SK-N-SH (cell line): ENCODE data around the gene PRRX1. TPM values are rescaled to one million over a fixed set of nuclear protein-coding genes. Genes with fewer than 3 reads are reported as not detected.

Experiments used
- CTCF ChIA-PET: fragments of 300-600, 350-600 bp; formaldehyde crosslinking; extraction: SDS; loops from one replicate; lab custom pipeline; 2021; lab: Yijun Ruan, JAX
- POLR2A ChIA-PET: fragments of 350-600 bp; sonication (Branson Sonifier 250); formaldehyde crosslinking; extraction: SDS; loops from one replicate; lab custom pipeline; 2020; ENCODE audit warnings: antibody characterized with exemption, inconsistent platforms; lab: Yijun Ruan, JAX
- DNase-seq: peaks from one replicate; pipeline ENCODE4 v3.0.0; 2012
- H2AFZ ChIP-seq: fragments of 200-600 bp; sonication (generic); 2 replicates; pipeline ENCODE4 v1.8.1; 2016; ENCODE audit warnings: antibody characterized with exemption, mild to moderate bottlenecking, low read depth
- H3F3A ChIP-seq: fragments of 200-600 bp; sonication (generic); replicated peaks from 2 replicates; pipeline ENCODE3; 2016; ENCODE audit warnings: antibody characterized with exemption, mild to moderate bottlenecking; ENCODE audit not compliant: insufficient read depth
- H3K27ac ChIP-seq, 2 experiments: fragments of 200-500 bp in 1 of 2; fragments of 200-600 bp in 1 of 2; sonication (Bioruptor generic) in 1 of 2; sonication (generic), shearing (Covaris generic) in 1 of 2; 2 replicates each; pipeline versions ENCODE4 v1.5.1 to v1.6.1; 2014 to 2016; ENCODE audit warnings: low read depth in 2 of 2, inconsistent platforms in 1 of 2, low read length in 1 of 2, mild to moderate bottlenecking in 1 of 2, mixed read lengths in 1 of 2
- H3K27me3 ChIP-seq: fragments of 200-600 bp; sonication (generic), shearing (Covaris generic); 2 replicates; pipeline ENCODE4 v1.6.1; 2016; ENCODE audit warnings: mixed run types; ENCODE audit not compliant: insufficient read depth
- H3K36me3 ChIP-seq, 2 experiments: fragments of 200-500 bp in 1 of 2; fragments of 200-600 bp in 1 of 2; sonication (Bioruptor generic) in 1 of 2; sonication (generic) in 1 of 2; replicated peaks in 1 of 2; 2 replicates each; pipeline versions ENCODE3 to v1.5.1; 2014 to 2016; ENCODE audit warnings: low read length in 1 of 2, mild to moderate bottlenecking in 1 of 2; ENCODE audit not compliant: insufficient read depth in 2 of 2, control insufficient read depth in 1 of 2
- H3K4me1 ChIP-seq, 2 experiments: fragments of 200-500 bp in 1 of 2; fragments of 200-600 bp in 1 of 2; sonication (Bioruptor generic) in 1 of 2; sonication (generic), shearing (Covaris generic) in 1 of 2; 2 replicates each; pipeline versions ENCODE4 v1.5.1 to v1.6.1; 2014 to 2016; ENCODE audit warnings: low read depth in 1 of 2, low read length in 1 of 2, mixed run types in 1 of 2; ENCODE audit not compliant: insufficient read depth in 2 of 2, control insufficient read depth in 1 of 2
- H3K4me2 ChIP-seq: fragments of 200-600 bp; sonication (generic), shearing (Covaris generic); 2 replicates; pipeline ENCODE4 v1.6.1; 2017; ENCODE audit warnings: mixed run types
- H3K4me3 ChIP-seq, 2 experiments: fragments of 200-500 bp in 1 of 2; fragments of 200-600 bp in 1 of 2; sonication (Bioruptor generic) in 1 of 2; sonication (generic), shearing (Covaris generic) in 1 of 2; 2 replicates each; pipeline versions ENCODE4 v1.5.1 to v1.8.1; 2014 to 2016; ENCODE audit warnings: low read depth in 2 of 2, inconsistent platforms in 1 of 2, low read length in 1 of 2, mild to moderate bottlenecking in 1 of 2, mixed read lengths in 1 of 2, moderate library complexity in 1 of 2
- H3K79me2 ChIP-seq: fragments of 200-600 bp; sonication (generic); 2 replicates; pipeline ENCODE4 v1.8.1; 2017; ENCODE audit warnings: mild to moderate bottlenecking; ENCODE audit not compliant: insufficient read depth
- H3K9ac ChIP-seq: fragments of 200-600 bp; sonication (generic); 2 replicates; pipeline ENCODE4 v1.6.1; 2017; ENCODE audit warnings: mixed run types
- H3K9me2 ChIP-seq: fragments of 200-600 bp; sonication (generic); 2 replicates; pipeline ENCODE4 v1.6.1; 2017; ENCODE audit warnings: mixed run types
- H3K9me3 ChIP-seq: fragments of 200-600 bp; sonication (generic); 2 replicates; pipeline ENCODE4 v1.6.1; 2017; ENCODE audit warnings: mixed run types, mild to moderate bottlenecking, moderate library complexity
- H4K20me1 ChIP-seq: fragments of 200-600 bp; sonication (generic); 2 replicates; pipeline ENCODE4 v1.6.1; 2017; ENCODE audit warnings: mild to moderate bottlenecking, mixed run types; ENCODE audit not compliant: insufficient read depth
- CHD2 ChIP-seq: fragments of 150-350 bp; IDR thresholded peaks from 2 replicates; pipeline ENCODE4 v1.6.1; 2018; ENCODE audit warnings: low read length; ENCODE audit not compliant: partially characterized antibody
- EZH2phosphoT487 ChIP-seq: fragments of 200-600 bp; sonication (generic); IDR thresholded peaks from 2 replicates; pipeline ENCODE4 v1.6.1; 2017; ENCODE audit warnings: low read depth, mixed run types, mild to moderate bottlenecking, antibody characterized with exemption, moderate library complexity, borderline replicate concordance
- FOSL2 ChIP-seq: IDR thresholded peaks from 2 replicates; pipeline ENCODE4 v1.4.0; 2012; ENCODE audit warnings: low read depth, mild to moderate bottlenecking, moderate library complexity, borderline replicate concordance
- GATA2 ChIP-seq: sonication (generic); formaldehyde crosslinking; IDR thresholded peaks from 2 replicates; pipeline ENCODE4 v1.5.0; 2020; ENCODE audit warnings: mild to moderate bottlenecking, missing genetic modification reagents
- JUND ChIP-seq: IDR thresholded peaks from 2 replicates; pipeline ENCODE4 v1.4.0; 2012
- MXI1 ChIP-seq: IDR thresholded peaks from 2 replicates; pipeline ENCODE4 v1.6.1; 2012; ENCODE audit warnings: mild to moderate bottlenecking, low read depth, low read length, improper control_type of control experiment
- NFIC ChIP-seq: IDR thresholded peaks from 2 replicates; pipeline ENCODE4 v1.4.0; 2012; ENCODE audit warnings: borderline replicate concordance
- PBX3 ChIP-seq: IDR thresholded peaks from 2 replicates; pipeline ENCODE4; 2012
- POLR2AphosphoS5 ChIP-seq: IDR thresholded peaks from 2 replicates; pipeline ENCODE4 v1.6.1; 2012; ENCODE audit warnings: low read depth, low read length
- RCOR1 ChIP-seq: fragments of 150-350 bp; IDR thresholded peaks from 2 replicates; pipeline ENCODE4 v1.6.1; 2017; ENCODE audit warnings: antibody characterized with exemption, low read length
- REST ChIP-seq: IDR thresholded peaks from 2 replicates; pipeline ENCODE4 v1.6.1; 2012; ENCODE audit warnings: mild to moderate bottlenecking, low read depth, low read length, moderate library complexity
- RFX5 ChIP-seq: IDR thresholded peaks from 2 replicates; pipeline ENCODE4 v1.6.1; 2012; ENCODE audit warnings: mild to moderate bottlenecking, improper control_type of control experiment, low read length
- TAF1 ChIP-seq: IDR thresholded peaks from 2 replicates; pipeline ENCODE4 v1.6.1; 2012; ENCODE audit warnings: low read depth, mild to moderate bottlenecking, low read length, moderate library complexity, borderline replicate concordance
- TCF12 ChIP-seq: IDR thresholded peaks from 2 replicates; pipeline ENCODE4 v1.4.0; 2012
- TEAD4 ChIP-seq: IDR thresholded peaks from 2 replicates; pipeline ENCODE4 v1.4.0; 2012; ENCODE audit warnings: mild to moderate bottlenecking, borderline replicate concordance; ENCODE audit not compliant: insufficient read depth
- USF2 ChIP-seq: fragments of 150-350 bp; IDR thresholded peaks from 2 replicates; pipeline ENCODE4 v1.6.1; 2017; ENCODE audit warnings: antibody characterized with exemption, low read length, low read depth, borderline replicate concordance
- YY1 ChIP-seq: IDR thresholded peaks from 2 replicates; pipeline ENCODE4 v1.4.0; 2012; ENCODE audit warnings: low read depth, mild to moderate bottlenecking
- WGBS: methylation state at CpG from one replicate; pipeline ENCODE4 v1.1.6; 2017; ENCODE audit warnings: low lambda C conversion rate; 5-methylcytosine and 5-hydroxymethylcytosine counted together
- polyA plus RNA-seq, 3 experiments: library from polyadenylated mRNA; depleted of rRNA; stranded (reverse); fragments of >200 nt; gene quantifications; 2 replicates each; pipeline ENCODE4 v1.2.3, GENCODE V29; 2012
- TF ChIP-seq, protein P1 (sequence below): fragments of 150-350 bp; IDR thresholded peaks from 2 replicates; pipeline ENCODE4 v1.6.1; 2016; ENCODE audit warnings: mild to moderate bottlenecking, low read depth, low read length
- TF ChIP-seq, protein P2 (sequence below): fragments of 200-600 bp; sonication (generic); IDR thresholded peaks from 2 replicates; pipeline ENCODE4 v1.6.1; 2017; ENCODE audit warnings: antibody characterized with exemption, mild to moderate bottlenecking, moderate library complexity
- TF ChIP-seq, protein P3 (sequence below): IDR thresholded peaks from 2 replicates; pipeline ENCODE4 v1.4.0; 2012; ENCODE audit warnings: low read depth, borderline replicate concordance

Gene PRRX1
- polyA plus RNA-seq, 1 of the 3 experiments (the other 2 are of a cell fraction), result 356 TPM

DNA sequence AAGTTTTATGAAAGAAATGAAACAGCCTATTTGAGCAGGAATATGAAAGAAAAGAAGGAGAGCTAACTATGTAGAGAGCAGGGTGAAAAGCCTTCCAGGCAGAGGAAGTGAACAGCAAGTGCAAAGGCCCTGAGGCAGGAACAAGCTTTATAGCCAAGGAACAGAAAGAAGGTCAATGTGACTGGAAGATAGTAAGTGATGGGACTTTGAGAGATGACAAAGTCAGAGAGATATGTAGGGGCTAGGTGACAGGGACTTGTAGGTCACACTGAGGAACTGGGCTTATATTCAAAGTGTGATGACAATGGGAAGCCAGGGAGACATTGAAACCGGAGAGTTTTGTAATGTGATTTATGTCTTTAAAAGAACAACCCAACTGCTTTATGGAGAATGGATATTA is 18.9 kb downstream of the PRRX1 start (continued):
- TF ChIP-seq USF2 (no peak), FOSL2 (no peak), TCF12 (no peak), EZH2phosphoT487 (no peak), RFX5 (no peak), MXI1 (no peak), TEAD4 (no peak), RCOR1 (no peak), JUND (no peak)

DNA sequence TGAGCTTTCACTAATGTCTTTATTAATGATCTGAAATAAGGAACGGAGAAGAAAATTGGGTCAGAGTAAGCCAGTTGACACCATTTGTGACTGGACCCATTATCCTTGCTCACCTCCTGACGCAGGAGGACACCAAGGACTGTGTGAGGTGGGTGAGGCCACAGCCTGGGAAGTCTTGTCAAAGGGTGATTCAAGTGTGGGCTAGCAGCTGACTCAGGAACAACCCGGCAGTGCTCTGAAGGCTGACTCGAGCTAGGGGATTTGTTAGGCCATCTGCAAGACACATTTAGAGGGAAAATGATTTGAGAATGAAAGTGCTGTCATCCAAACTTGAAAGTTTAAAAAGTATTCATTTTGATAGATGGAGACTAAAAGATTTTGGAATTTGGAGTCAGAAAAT is 21.2 kb downstream of the PRRX1 start:
- H3K79me2 ChIP-seq, result peaks cover 100% of the 10 kb centered on the region
- peaks cover 71% of the 10 kb centered on the region for H3F3A ChIP-seq
- H3K9me2 ChIP-seq, result no peaks in the 10 kb centered on the region
- H3K27me3 ChIP-seq, result no peaks in the 10 kb centered on the region
- H3K27ac ChIP-seq, result peak overlapping the region; percentile 69 to 99; a peak in 3 of 4 replicates
- no peaks in the 10 kb centered on the region for H3K9me3 ChIP-seq
- CTCF ChIA-PET, result interaction anchor here (1.1 to 1.6 kb wide), 2 partner anchors 9 to 10 kb away, joined by 3 to 4 read pairs; no protein-coding TSS in a partner anchor
- H3K4me3 ChIP-seq, result no peak overlapping the region
- H2AFZ ChIP-seq, result no peak overlapping the region
- H3K4me1 ChIP-seq, result peaks cover 24 to 65% of the 10 kb centered on the region in 2 experiments
- peak overlapping the region; percentile 47; the same call in 1 of the 2 replicates for H3K9ac ChIP-seq
- 23% methylated on average over 4 of the region's 4 CpGs for WGBS
- POLR2A ChIA-PET, result no interaction called here
- H4K20me1 ChIP-seq, result peaks cover 67% of the 10 kb centered on the region; the same call in 1 of the 2 replicates
- no peak for DNase-seq
- H3K36me3 ChIP-seq, result peaks cover 21 to 71% of the 10 kb centered on the region in 2 experiments
- H3K4me2 ChIP-seq, result 0 out of 2 replicates have a peak overlapping the region, but pooled peaks have one; percentile 1
- TF ChIP-seq TAF1 (no peak), CHD2 (no peak), TEAD4 (no peak), REST (0 out of 2 replicates have a peak, but pooled peaks have one; percentile 17), YY1 (no peak), NFIC (no peak), PBX3 (peak; percentile 59; the same call in 1 of the 2 replicates), FOSL2 (peak; percentile 21; the same call in 1 of the 2 replicates), GATA2 (CRISPR knock-in tag) (no peak), POLR2AphosphoS5 (no peak; the same call in 1 of the 2 replicates), MXI1 (no peak)
- TF ChIP-seq, protein P1, sequence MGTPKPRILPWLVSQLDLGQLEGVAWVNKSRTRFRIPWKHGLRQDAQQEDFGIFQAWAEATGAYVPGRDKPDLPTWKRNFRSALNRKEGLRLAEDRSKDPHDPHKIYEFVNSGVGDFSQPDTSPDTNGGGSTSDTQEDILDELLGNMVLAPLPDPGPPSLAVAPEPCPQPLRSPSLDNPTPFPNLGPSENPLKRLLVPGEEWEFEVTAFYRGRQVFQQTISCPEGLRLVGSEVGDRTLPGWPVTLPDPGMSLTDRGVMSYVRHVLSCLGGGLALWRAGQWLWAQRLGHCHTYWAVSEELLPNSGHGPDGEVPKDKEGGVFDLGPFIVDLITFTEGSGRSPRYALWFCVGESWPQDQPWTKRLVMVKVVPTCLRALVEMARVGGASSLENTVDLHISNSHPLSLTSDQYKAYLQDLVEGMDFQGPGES, result no peak
- TF ChIP-seq, protein P2, sequence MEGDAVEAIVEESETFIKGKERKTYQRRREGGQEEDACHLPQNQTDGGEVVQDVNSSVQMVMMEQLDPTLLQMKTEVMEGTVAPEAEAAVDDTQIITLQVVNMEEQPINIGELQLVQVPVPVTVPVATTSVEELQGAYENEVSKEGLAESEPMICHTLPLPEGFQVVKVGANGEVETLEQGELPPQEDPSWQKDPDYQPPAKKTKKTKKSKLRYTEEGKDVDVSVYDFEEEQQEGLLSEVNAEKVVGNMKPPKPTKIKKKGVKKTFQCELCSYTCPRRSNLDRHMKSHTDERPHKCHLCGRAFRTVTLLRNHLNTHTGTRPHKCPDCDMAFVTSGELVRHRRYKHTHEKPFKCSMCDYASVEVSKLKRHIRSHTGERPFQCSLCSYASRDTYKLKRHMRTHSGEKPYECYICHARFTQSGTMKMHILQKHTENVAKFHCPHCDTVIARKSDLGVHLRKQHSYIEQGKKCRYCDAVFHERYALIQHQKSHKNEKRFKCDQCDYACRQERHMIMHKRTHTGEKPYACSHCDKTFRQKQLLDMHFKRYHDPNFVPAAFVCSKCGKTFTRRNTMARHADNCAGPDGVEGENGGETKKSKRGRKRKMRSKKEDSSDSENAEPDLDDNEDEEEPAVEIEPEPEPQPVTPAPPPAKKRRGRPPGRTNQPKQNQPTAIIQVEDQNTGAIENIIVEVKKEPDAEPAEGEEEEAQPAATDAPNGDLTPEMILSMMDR, result no peak
- TF ChIP-seq, protein P3, sequence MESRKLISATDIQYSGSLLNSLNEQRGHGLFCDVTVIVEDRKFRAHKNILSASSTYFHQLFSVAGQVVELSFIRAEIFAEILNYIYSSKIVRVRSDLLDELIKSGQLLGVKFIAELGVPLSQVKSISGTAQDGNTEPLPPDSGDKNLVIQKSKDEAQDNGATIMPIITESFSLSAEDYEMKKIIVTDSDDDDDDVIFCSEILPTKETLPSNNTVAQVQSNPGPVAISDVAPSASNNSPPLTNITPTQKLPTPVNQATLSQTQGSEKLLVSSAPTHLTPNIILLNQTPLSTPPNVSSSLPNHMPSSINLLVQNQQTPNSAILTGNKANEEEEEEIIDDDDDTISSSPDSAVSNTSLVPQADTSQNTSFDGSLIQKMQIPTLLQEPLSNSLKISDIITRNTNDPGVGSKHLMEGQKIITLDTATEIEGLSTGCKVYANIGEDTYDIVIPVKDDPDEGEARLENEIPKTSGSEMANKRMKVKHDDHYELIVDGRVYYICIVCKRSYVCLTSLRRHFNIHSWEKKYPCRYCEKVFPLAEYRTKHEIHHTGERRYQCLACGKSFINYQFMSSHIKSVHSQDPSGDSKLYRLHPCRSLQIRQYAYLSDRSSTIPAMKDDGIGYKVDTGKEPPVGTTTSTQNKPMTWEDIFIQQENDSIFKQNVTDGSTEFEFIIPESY, result no peak
